HEK293 (cell line): ENCODE measurements around the gene RNF11.

Source experiments
- CTCF ChIA-PET: fragments of 350-600 bp; formaldehyde crosslinking; extraction: SDS; loops from one replicate; lab custom pipeline; 2021; ENCODE audit warnings: antibody characterized with exemption; lab: Yijun Ruan, JAX
- POLR2A ChIA-PET: fragments of 300-600 bp; formaldehyde crosslinking; extraction: SDS; loops from one replicate; lab custom pipeline; 2020; ENCODE audit warnings: antibody characterized with exemption, inconsistent platforms; lab: Yijun Ruan, JAX
- H3K27ac ChIP-seq: fragments of 200-500 bp; sonication (Bioruptor generic); 2 replicates; pipeline ENCODE4 v1.5.1; 2014; ENCODE audit warnings: low read depth, low read length, control low read depth, inconsistent platforms; ENCODE audit errors: extremely low read depth
- H3K36me3 ChIP-seq, 2 experiments: fragments of 200-500 bp in 1 of 2; sonication (Bioruptor generic) in 1 of 2; 1 replicate in 1 of 2; 2 replicates in 1 of 2; pipeline ENCODE4 v1.5.1; 2014 to 2017; ENCODE audit warnings: inconsistent platforms in 2 of 2, low read length in 2 of 2; ENCODE audit not compliant: control insufficient read depth in 2 of 2, insufficient read depth in 1 of 2
- H3K4me1 ChIP-seq: fragments of 200-500 bp; sonication (Bioruptor generic); 2 replicates; pipeline ENCODE4 v1.5.1; 2014; ENCODE audit warnings: mild to moderate bottlenecking, low read length, inconsistent platforms; ENCODE audit not compliant: control insufficient read depth, insufficient read depth
- H3K4me3 ChIP-seq: 2 replicates; pipeline ENCODE4 v1.5.1; 2011; ENCODE audit warnings: low read depth, mild to moderate bottlenecking, control low read depth, low read length, moderate library complexity
- H3K9me3 ChIP-seq: fragments of 200-500 bp; sonication (Bioruptor generic); 2 replicates; pipeline ENCODE4 v1.5.1; 2014; ENCODE audit warnings: low read depth, low read length, inconsistent platforms; ENCODE audit not compliant: control insufficient read depth, insufficient read depth
- MYNN ChIP-seq: fragments of 450-650 bp; formaldehyde crosslinking; IDR thresholded peaks from 2 replicates; pipeline ENCODE4 v1.5.1; 2016; ENCODE audit warnings: missing biosample characterization, missing genetic modification characterization, borderline replicate concordance
- PRDM6 ChIP-seq: fragments of 450-650 bp; formaldehyde crosslinking; IDR thresholded peaks from 2 replicates; pipeline ENCODE4 v1.5.1; 2017; ENCODE audit warnings: missing biosample characterization, missing genetic modification characterization
- SCRT2 ChIP-seq: fragments of 450-650 bp; formaldehyde crosslinking; IDR thresholded peaks from 2 replicates; pipeline ENCODE4 v1.5.1; 2016; ENCODE audit warnings: missing biosample characterization, missing genetic modification characterization
- SETDB1 ChIP-seq: IDR thresholded peaks from one replicate; pipeline ENCODE4 v1.6.1; 2017; ENCODE audit warnings: mild to moderate bottlenecking, low read length, moderate library complexity, mixed read lengths; ENCODE audit not compliant: insufficient read length
- ZBTB17 ChIP-seq: fragments of 450-650 bp; formaldehyde crosslinking; IDR thresholded peaks from 2 replicates; pipeline ENCODE4 v1.5.1; 2016; ENCODE audit warnings: missing biosample characterization, missing genetic modification characterization
- ZBTB20 ChIP-seq: fragments of 450-650 bp; formaldehyde crosslinking; IDR thresholded peaks from 2 replicates; pipeline ENCODE4 v1.5.1; 2016; ENCODE audit warnings: missing biosample characterization, missing genetic modification characterization
- ZIC2 ChIP-seq: fragments of 450-650 bp; formaldehyde crosslinking; IDR thresholded peaks from 2 replicates; pipeline ENCODE4 v1.5.1; 2016; ENCODE audit warnings: missing biosample characterization, missing genetic modification characterization
- ZNF112 ChIP-seq: fragments of 450-650 bp; formaldehyde crosslinking; IDR thresholded peaks from 2 replicates; pipeline ENCODE4 v1.5.0; 2017; ENCODE audit warnings: missing biosample characterization, missing genetic modification characterization
- ZNF114 ChIP-seq: fragments of 450-650 bp; formaldehyde crosslinking; IDR thresholded peaks from 2 replicates; pipeline ENCODE4 v1.5.0; 2017; ENCODE audit warnings: missing biosample characterization, missing genetic modification characterization
- ZNF132 ChIP-seq: fragments of 450-650 bp; formaldehyde crosslinking; IDR thresholded peaks from 2 replicates; pipeline ENCODE4 v1.5.1; 2017; ENCODE audit warnings: missing biosample characterization, missing genetic modification characterization, borderline replicate concordance
- ZNF140 ChIP-seq: fragments of 450-650 bp; formaldehyde crosslinking; IDR thresholded peaks from 2 replicates; pipeline ENCODE4 v1.5.1; 2016; ENCODE audit warnings: missing biosample characterization, missing genetic modification characterization
- ZNF146 ChIP-seq: fragments of 450-650 bp; formaldehyde crosslinking; IDR thresholded peaks from 2 replicates; pipeline ENCODE4 v1.5.1; 2016; ENCODE audit warnings: missing biosample characterization, missing genetic modification characterization
- ZNF16 ChIP-seq: fragments of 450-650 bp; formaldehyde crosslinking; IDR thresholded peaks from 2 replicates; pipeline ENCODE4 v1.5.1; 2016; ENCODE audit warnings: low read depth, missing biosample characterization, missing genetic modification characterization
- ZNF175 ChIP-seq: fragments of 450-650 bp; formaldehyde crosslinking; IDR thresholded peaks from 2 replicates; pipeline ENCODE4 v1.5.1; 2016; ENCODE audit warnings: missing biosample characterization, missing genetic modification characterization
- ZNF2 ChIP-seq: fragments of 450-650 bp; formaldehyde crosslinking; IDR thresholded peaks from 2 replicates; pipeline ENCODE4 v1.5.1; 2016; ENCODE audit warnings: missing biosample characterization, missing genetic modification characterization
- ZNF223 ChIP-seq: fragments of 450-650 bp; formaldehyde crosslinking; IDR thresholded peaks from 2 replicates; pipeline ENCODE4 v1.5.1; 2016; ENCODE audit warnings: missing biosample characterization, missing genetic modification characterization
- ZNF239 ChIP-seq: fragments of 450-650 bp; formaldehyde crosslinking; IDR thresholded peaks from 2 replicates; pipeline ENCODE4 v1.5.1; 2016; ENCODE audit warnings: missing biosample characterization, missing genetic modification characterization
- ZNF274 ChIP-seq, 2 experiments: fragments of 200-500 bp in 1 of 2; fragments of 450-650 bp in 1 of 2; sonication (Bioruptor generic) in 1 of 2; formaldehyde crosslinking in 1 of 2; IDR thresholded peaks; 2 replicates each; pipeline versions ENCODE4 v1.5.1 to v1.6.1; 2014 to 2016; ENCODE audit warnings: borderline replicate concordance in 1 of 2, inconsistent platforms in 1 of 2, low read length in 1 of 2, missing biosample characterization in 1 of 2, missing genetic modification characterization in 1 of 2
- ZNF302 ChIP-seq: fragments of 450-650 bp; formaldehyde crosslinking; IDR thresholded peaks from 2 replicates; pipeline ENCODE4 v1.5.1; 2016; ENCODE audit warnings: missing biosample characterization, missing genetic modification characterization, low read depth
- ZNF311 ChIP-seq: fragments of 450-650 bp; formaldehyde crosslinking; IDR thresholded peaks from 2 replicates; pipeline ENCODE4 v1.5.1; 2017; ENCODE audit warnings: missing biosample characterization, missing genetic modification characterization, borderline replicate concordance
- ZNF341 ChIP-seq: fragments of 450-650 bp; formaldehyde crosslinking; IDR thresholded peaks from 2 replicates; pipeline ENCODE4; 2016; ENCODE audit warnings: low read depth, missing biosample characterization, missing genetic modification characterization
- ZNF391 ChIP-seq: fragments of 450-650 bp; formaldehyde crosslinking; IDR thresholded peaks from 2 replicates; pipeline ENCODE4 v1.5.1; 2016; ENCODE audit warnings: low read depth, missing biosample characterization, missing genetic modification characterization, borderline replicate concordance
- ZNF394 ChIP-seq: fragments of 450-650 bp; formaldehyde crosslinking; IDR thresholded peaks from 2 replicates; pipeline ENCODE4 v1.5.1; 2016; ENCODE audit warnings: missing biosample characterization, missing genetic modification characterization, mild to moderate bottlenecking, moderate library complexity, borderline replicate concordance
- ZNF473 ChIP-seq: fragments of 450-650 bp; formaldehyde crosslinking; IDR thresholded peaks from 2 replicates; pipeline ENCODE4 v1.5.1; 2017; ENCODE audit warnings: missing biosample characterization, missing genetic modification characterization
- ZNF510 ChIP-seq: fragments of 450-650 bp; formaldehyde crosslinking; IDR thresholded peaks from 2 replicates; pipeline ENCODE4 v1.5.1; 2018; ENCODE audit warnings: mild to moderate bottlenecking, missing genetic modification characterization, missing biosample characterization; ENCODE audit not compliant: insufficient replicate concordance
- ZNF529 ChIP-seq: fragments of 450-650 bp; formaldehyde crosslinking; IDR thresholded peaks from 2 replicates; pipeline ENCODE4 v1.5.1; 2017; ENCODE audit warnings: missing genetic modification characterization, missing biosample characterization; ENCODE audit not compliant: insufficient replicate concordance
- ZNF549 ChIP-seq: fragments of 450-650 bp; IDR thresholded peaks from 2 replicates; pipeline ENCODE4 v1.5.1; 2018; ENCODE audit warnings: missing biosample characterization, missing genetic modification characterization, mild to moderate bottlenecking, inconsistent platforms, moderate library complexity
- ZNF623 ChIP-seq: fragments of 450-650 bp; formaldehyde crosslinking; IDR thresholded peaks from 2 replicates; pipeline ENCODE4 v1.5.1; 2016; ENCODE audit warnings: missing biosample characterization, missing genetic modification characterization
- ZNF629 ChIP-seq: fragments of 450-650 bp; formaldehyde crosslinking; IDR thresholded peaks from 2 replicates; pipeline ENCODE4 v1.5.1; 2017; ENCODE audit warnings: missing biosample characterization, missing genetic modification characterization
- ZNF707 ChIP-seq: fragments of 450-650 bp; formaldehyde crosslinking; IDR thresholded peaks from 2 replicates; pipeline ENCODE4 v1.5.1; 2016; ENCODE audit warnings: missing biosample characterization, missing genetic modification characterization
- TF ChIP-seq, protein P1 (sequence below): fragments of 450-650 bp; formaldehyde crosslinking; IDR thresholded peaks from 2 replicates; pipeline ENCODE4 v1.5.1; 2016; ENCODE audit warnings: missing biosample characterization, missing genetic modification characterization
- TF ChIP-seq, protein P2 (sequence below): fragments of 450-650 bp; formaldehyde crosslinking; IDR thresholded peaks from 2 replicates; pipeline ENCODE4 v1.5.1; 2016; ENCODE audit warnings: missing biosample characterization, missing genetic modification characterization, borderline replicate concordance

The RNF11 gene

GRCh38 chr1:51238034-51238403, 1.9 kb downstream of the RNF11 start:
- Histone ChIP-seq H3K36me3 (no peaks in the 10 kb centered on the region; a peak in 1 of 3 replicates), H3K4me3 (peak overlapping the region; percentile 98), H3K4me1 (peaks cover 17% of the 10 kb centered on the region; the same call in 1 of the 2 replicates), H3K27ac (peak overlapping the region; percentile 42), H3K9me3 (no peaks in the 10 kb centered on the region)
- ChIA-PET CTCF (interaction anchor here (0.6 to 1.1 kb wide), 5 partner anchors 42 to 295 kb away, joined by 3 to 5 read pairs (median 3); no protein-coding TSS in a partner anchor), POLR2A (interaction anchor here (0.5 to 1.1 kb wide), 4 partner anchors 24 to 93 kb away, joined by 3 to 5 read pairs (median 4); no protein-coding TSS in a partner anchor)
- TF ChIP-seq ZNF473 (tag by site-specific recombination), result no peak
- peak; percentile 92 for TF ChIP-seq ZBTB20 (tag by site-specific recombination)
- TF ChIP-seq ZNF311, result no peak
- TF ChIP-seq, protein P1, sequence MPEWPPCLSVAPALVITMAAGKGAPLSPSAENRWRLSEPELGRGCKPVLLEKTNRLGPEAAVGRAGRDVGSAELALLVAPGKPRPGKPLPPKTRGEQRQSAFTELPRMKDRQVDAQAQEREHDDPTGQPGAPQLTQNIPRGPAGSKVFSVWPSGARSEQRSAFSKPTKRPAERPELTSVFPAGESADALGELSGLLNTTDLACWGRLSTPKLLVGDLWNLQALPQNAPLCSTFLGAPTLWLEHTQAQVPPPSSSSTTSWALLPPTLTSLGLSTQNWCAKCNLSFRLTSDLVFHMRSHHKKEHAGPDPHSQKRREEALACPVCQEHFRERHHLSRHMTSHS (tag by site-specific recombination), result no peak
- TF ChIP-seq ZIC2 (tag by site-specific recombination), result no peak
- TF ChIP-seq ZNF140 (tag by site-specific recombination), result no peak
- TF ChIP-seq ZNF623 (tag by site-specific recombination), result no peak
- TF ChIP-seq ZNF391, result no peak
- TF ChIP-seq ZNF146 (tag by site-specific recombination), result no peak
- TF ChIP-seq ZNF132 (tag by site-specific recombination), result no peak
- TF ChIP-seq SCRT2, result no peak
- TF ChIP-seq ZNF549 (tag by site-specific recombination), result no peak
- peak; percentile 84 for TF ChIP-seq ZBTB17 (tag by site-specific recombination)
- TF ChIP-seq ZNF510, result no peak
- TF ChIP-seq SETDB1, result no peak
- TF ChIP-seq ZNF274 (IDR thresholded peaks at IDR 0.05; ENCODE audit: low read length), result no peak
- no peak for TF ChIP-seq ZNF274 (tag by site-specific recombination; IDR thresholded peaks at IDR 0.05; ENCODE audit: borderline replicate concordance)
- peak; percentile 40; the same call in 1 of the 2 replicates for TF ChIP-seq ZNF341 (tag by site-specific recombination)
- TF ChIP-seq PRDM6 (tag by site-specific recombination), result no peak
- TF ChIP-seq ZNF112, result no peak
- no peak for TF ChIP-seq ZNF16 (tag by site-specific recombination)
- TF ChIP-seq ZNF2 (tag by site-specific recombination), result no peak
- no peak for TF ChIP-seq ZNF114 (tag by site-specific recombination)
- TF ChIP-seq ZNF302, result no peak
- no peak for TF ChIP-seq ZNF529 (tag by site-specific recombination)
- TF ChIP-seq ZNF394 (tag by site-specific recombination), result peak; percentile 65
- no peak for TF ChIP-seq ZNF707 (tag by site-specific recombination)
- TF ChIP-seq ZNF175 (tag by site-specific recombination), result no peak
- TF ChIP-seq, protein P2, sequence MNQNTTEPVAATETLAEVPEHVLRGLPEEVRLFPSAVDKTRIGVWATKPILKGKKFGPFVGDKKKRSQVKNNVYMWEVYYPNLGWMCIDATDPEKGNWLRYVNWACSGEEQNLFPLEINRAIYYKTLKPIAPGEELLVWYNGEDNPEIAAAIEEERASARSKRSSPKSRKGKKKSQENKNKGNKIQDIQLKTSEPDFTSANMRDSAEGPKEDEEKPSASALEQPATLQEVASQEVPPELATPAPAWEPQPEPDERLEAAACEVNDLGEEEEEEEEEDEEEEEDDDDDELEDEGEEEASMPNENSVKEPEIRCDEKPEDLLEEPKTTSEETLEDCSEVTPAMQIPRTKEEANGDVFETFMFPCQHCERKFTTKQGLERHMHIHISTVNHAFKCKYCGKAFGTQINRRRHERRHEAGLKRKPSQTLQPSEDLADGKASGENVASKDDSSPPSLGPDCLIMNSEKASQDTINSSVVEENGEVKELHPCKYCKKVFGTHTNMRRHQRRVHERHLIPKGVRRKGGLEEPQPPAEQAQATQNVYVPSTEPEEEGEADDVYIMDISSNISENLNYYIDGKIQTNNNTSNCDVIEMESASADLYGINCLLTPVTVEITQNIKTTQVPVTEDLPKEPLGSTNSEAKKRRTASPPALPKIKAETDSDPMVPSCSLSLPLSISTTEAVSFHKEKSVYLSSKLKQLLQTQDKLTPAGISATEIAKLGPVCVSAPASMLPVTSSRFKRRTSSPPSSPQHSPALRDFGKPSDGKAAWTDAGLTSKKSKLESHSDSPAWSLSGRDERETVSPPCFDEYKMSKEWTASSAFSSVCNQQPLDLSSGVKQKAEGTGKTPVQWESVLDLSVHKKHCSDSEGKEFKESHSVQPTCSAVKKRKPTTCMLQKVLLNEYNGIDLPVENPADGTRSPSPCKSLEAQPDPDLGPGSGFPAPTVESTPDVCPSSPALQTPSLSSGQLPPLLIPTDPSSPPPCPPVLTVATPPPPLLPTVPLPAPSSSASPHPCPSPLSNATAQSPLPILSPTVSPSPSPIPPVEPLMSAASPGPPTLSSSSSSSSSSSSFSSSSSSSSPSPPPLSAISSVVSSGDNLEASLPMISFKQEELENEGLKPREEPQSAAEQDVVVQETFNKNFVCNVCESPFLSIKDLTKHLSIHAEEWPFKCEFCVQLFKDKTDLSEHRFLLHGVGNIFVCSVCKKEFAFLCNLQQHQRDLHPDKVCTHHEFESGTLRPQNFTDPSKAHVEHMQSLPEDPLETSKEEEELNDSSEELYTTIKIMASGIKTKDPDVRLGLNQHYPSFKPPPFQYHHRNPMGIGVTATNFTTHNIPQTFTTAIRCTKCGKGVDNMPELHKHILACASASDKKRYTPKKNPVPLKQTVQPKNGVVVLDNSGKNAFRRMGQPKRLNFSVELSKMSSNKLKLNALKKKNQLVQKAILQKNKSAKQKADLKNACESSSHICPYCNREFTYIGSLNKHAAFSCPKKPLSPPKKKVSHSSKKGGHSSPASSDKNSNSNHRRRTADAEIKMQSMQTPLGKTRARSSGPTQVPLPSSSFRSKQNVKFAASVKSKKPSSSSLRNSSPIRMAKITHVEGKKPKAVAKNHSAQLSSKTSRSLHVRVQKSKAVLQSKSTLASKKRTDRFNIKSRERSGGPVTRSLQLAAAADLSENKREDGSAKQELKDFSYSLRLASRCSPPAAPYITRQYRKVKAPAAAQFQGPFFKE (tag by site-specific recombination), result no peak
- no peak for TF ChIP-seq ZNF239 (tag by site-specific recombination)
- peak; percentile 28; the same call in 1 of the 2 replicates for TF ChIP-seq ZNF629
- TF ChIP-seq ZNF223 (tag by site-specific recombination), result no peak
- no peak for TF ChIP-seq MYNN
